Activated naive CD8-positive, alpha-beta T cell treated with anti-CD3 and anti-CD28 coated beads, Interleukin-2, amount 50 U/mL, for 24 hours (primary cell): Measurements from ENCODE around the gene FASTKD2.

Experiments
- ATAC-seq: fragments of 150-1000 bp; cut with Tn5 transposase; one replicate; pipeline ENCODE4 v1.10.0; 2021
- DNase-seq: peaks from one replicate; pipeline ENCODE4 v3.0.0; 2021
- H3K27ac Mint-ChIP-seq: one replicate; pipeline ENCODE4 v1.8.0; 2021; ENCODE audit warnings: mild to moderate bottlenecking, mixed read lengths
- H3K27me3 Mint-ChIP-seq: one replicate; pipeline ENCODE4 v1.8.0; 2021; ENCODE audit warnings: mixed read lengths
- H3K36me3 Mint-ChIP-seq: one replicate; pipeline ENCODE4 v1.8.0; 2021; ENCODE audit warnings: low read depth, mixed read lengths
- H3K4me1 Mint-ChIP-seq: one replicate; pipeline ENCODE4 v1.8.0; 2021; ENCODE audit warnings: mixed read lengths
- H3K4me3 Mint-ChIP-seq: one replicate; pipeline ENCODE4 v1.8.0; 2021; ENCODE audit warnings: mild to moderate bottlenecking, moderate library complexity, mixed read lengths
- H3K9me3 Mint-ChIP-seq: one replicate; pipeline ENCODE4 v1.8.0; 2021; ENCODE audit warnings: mixed read lengths

The FASTKD2 gene

DNA sequence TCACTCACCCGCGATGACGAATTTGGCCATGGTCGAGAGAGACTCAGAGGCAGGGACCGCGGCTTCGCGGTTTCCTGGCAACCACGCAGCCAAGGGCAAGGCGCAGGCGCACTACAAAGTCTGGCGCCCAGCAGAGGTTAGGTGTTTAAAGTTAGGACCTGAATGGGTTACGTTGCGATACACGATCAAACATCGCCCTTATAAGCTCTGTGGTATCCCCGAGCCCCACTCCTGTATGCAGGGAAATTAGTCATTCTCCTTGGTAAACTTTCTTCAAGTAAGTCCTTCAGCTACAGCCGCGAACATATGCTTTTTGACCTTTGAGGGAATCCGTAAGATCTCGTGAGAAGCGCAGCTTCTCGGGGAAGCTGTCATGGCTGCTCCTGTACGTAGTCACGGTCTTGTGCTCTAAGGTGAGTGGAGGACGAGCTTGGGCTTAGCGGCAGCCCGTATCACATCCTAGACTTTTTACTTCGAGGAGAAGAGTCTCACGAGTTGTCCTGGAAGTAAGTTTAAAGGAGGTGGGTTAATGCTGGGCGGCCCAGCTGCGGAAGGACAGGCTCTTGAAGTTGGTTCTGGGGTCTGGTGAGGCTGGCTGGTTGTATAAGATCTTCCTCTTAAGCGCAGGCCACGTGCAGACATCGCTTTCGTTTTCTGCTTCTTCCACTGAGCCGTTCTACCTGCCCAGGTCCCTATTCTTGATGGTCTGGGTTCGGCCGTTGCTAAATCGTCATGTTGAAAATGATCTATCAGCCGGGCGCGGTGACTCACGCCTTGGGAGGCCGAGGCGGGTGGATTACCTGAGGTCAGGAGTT, at the start of gene FASTKD2, which contains the start of gene MDH1B:
TSS of gene FASTKD2 (plus strand) at position 365 of the 815 bp plus-strand sequence. CDS start 1,088 bp downstream, outside the sequence.
TSS of gene MDH1B (minus strand) at position 87 of the 815 bp plus-strand sequence. CDS start at position 30, 57 bp downstream.
- H3K27ac Mint-ChIP-seq, result peak within 1 kb of the TSS; percentile 98
- peaks cover 9% of the 10 kb centered on the region for H3K27me3 Mint-ChIP-seq
- H3K36me3 Mint-ChIP-seq, result peaks cover 27% of the 10 kb centered on the region
- peak within 1 kb of the TSS; percentile 95 for H3K4me3 Mint-ChIP-seq
- ATAC-seq, result peak; percentile 87
- DNase-seq, result peak; percentile 87
- peaks cover 39% of the 10 kb centered on the region for H3K4me1 Mint-ChIP-seq
- no peaks in the 10 kb centered on the region for H3K9me3 Mint-ChIP-seq

DNA sequence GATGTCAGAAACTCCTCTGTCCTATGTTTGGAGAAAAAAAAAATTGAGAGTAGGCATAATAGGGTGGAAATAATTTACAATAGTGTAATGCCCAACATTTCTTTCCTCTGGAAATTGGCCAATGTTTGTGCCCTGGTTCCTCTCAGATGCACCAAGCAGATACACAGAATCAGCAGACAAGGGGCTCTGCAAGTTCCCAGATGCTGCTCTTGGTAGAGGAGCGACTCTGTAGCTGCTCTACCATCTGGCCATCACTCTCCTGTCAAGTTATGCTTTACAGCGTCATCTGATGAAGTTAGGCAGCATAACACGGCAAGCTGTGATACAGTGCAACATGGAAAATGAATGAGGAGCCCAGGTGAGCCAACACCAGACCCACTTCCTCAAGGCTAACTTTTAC, 48.8 kb upstream of the FASTKD2 start:
- Mint-ChIP-seq H3K4me3 (no peak overlapping the region), H3K27ac (no peak overlapping the region)
- no peak for ATAC-seq

DNA sequence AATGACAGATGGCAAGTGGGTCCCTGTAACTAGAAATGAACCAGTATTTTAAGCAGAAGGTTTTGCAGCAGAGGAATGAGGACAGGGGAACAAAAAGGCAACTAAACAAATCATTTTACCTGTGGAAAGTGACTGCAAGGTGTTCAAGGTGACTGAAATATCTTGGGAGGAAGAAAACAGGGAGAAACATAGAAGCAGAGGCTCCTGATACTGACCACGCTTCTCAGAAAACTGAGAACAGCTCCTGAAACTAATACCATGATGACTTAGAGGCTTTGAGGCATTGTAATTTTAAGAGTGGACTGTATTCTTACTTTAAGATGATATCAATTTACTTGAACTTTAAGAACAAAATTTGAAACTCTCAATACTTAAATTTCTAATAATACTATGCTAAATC, 47.1 kb upstream of the FASTKD2 start, which contains the start of gene DYTN:
TSS of gene DYTN (minus strand) at position 101 of the 400 bp plus-strand sequence. CDS start 117 bp downstream, outside the sequence.
- ATAC-seq (no peak), DNase-seq (no peak)
- Mint-ChIP-seq H3K36me3 (no peaks in the 10 kb centered on the region), H3K4me1 (peaks cover 4% of the 10 kb centered on the region), H3K27ac (no peak within 1 kb of the TSS), H3K9me3 (peaks cover 6% of the 10 kb centered on the region), H3K27me3 (peaks cover 28% of the 10 kb centered on the region), H3K4me3 (no peak within 1 kb of the TSS)

More for the DNA sequence above, 48.8 kb upstream of the FASTKD2 start:
- peaks cover 4% of the 10 kb centered on the region for H3K4me1 Mint-ChIP-seq
- H3K9me3 Mint-ChIP-seq, result no peaks in the 10 kb centered on the region
- no peaks in the 10 kb centered on the region for H3K36me3 Mint-ChIP-seq
- H3K27me3 Mint-ChIP-seq, result peaks cover 20% of the 10 kb centered on the region
- no peak for DNase-seq

DNA sequence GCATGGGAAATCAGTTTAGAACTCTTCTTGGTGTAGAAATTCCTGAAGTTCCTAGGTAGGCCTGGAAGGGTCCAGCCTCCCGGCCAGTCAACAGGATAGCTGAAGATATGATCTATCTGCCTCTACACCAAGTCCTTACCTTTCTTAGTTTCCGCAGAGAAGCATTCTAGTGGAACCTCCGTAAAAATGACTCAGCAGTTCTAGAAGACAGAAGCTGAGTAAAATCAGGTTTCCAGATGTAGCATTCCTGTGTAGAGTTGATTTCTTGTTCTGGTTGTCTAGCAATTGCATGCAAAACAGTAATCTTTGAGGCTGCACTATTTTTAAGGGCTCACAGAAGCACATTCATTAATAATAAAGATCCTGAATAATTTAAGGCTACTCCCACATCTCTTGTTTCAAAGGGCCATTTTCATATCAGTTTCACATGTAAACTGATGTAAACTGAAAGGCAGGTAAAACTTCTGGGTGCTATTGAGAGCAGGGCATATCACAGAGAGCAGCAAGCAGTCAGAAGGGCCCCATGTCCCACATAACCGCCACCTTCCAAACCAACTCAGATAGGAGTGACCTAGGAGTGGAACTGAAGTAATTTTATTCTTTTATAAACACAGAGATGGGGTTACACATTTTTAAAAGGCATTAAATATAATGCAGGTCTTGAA, 44.0 kb upstream of the FASTKD2 start:
- Mint-ChIP-seq H3K4me1 (no peaks in the 10 kb centered on the region), H3K27me3 (peaks cover 36% of the 10 kb centered on the region), H3K4me3 (no peak overlapping the region), H3K27ac (no peak overlapping the region), H3K9me3 (peaks cover 6% of the 10 kb centered on the region), H3K36me3 (no peaks in the 10 kb centered on the region)
- ATAC-seq (no peak), DNase-seq (no peak)

DNA sequence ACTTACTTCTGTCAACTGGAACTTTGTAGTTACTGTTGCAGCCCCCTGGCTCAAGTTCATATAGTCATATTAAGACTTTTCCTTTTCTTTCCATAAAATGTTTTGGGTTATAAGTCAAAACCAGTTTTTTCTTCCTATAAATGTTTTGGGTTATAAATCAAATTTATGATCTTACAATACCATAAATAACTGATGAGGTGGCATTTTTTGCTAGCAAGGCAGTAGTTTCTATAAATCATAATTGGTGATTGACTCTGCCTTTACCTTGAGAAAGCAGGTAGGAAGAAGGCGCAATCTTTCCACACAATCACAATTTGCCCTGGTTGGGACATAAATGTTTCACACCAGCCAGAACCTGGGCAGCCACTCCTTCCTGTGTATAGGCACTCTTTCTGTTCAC, 42.1 kb upstream of the FASTKD2 start:
- Mint-ChIP-seq H3K36me3 (no peaks in the 10 kb centered on the region), H3K4me1 (peaks cover 4% of the 10 kb centered on the region), H3K4me3 (no peak overlapping the region), H3K27ac (no peak overlapping the region), H3K27me3 (peaks cover 40% of the 10 kb centered on the region), H3K9me3 (peaks cover 6% of the 10 kb centered on the region)
- DNase-seq, result no peak
- ATAC-seq, result no peak

DNA sequence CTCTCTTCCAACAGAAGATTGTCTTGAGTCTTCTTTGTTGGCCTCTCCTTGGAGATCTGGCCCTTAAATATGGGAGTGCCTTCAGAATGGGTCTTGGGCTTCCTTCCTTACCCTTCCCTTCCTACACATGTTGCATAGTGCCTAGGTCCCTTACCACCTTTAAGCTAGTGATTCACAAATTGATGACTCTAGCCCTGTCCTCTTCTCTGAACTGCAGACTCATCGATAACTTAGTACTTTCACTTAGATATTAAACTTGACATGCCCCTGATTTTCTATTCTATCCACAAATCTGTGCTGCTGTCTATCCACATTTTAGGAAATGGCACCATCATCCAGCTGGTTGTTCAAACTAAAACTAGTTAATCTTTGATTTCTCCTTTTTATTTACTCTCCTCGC, 38.1 kb upstream of the FASTKD2 start:
- Mint-ChIP-seq H3K9me3 (peaks cover 1% of the 10 kb centered on the region), H3K4me1 (peaks cover 8% of the 10 kb centered on the region), H3K4me3 (no peak overlapping the region), H3K27me3 (peaks cover 37% of the 10 kb centered on the region), H3K27ac (no peak overlapping the region), H3K36me3 (no peaks in the 10 kb centered on the region)
- no peak for ATAC-seq
- DNase-seq, result no peak

DNA sequence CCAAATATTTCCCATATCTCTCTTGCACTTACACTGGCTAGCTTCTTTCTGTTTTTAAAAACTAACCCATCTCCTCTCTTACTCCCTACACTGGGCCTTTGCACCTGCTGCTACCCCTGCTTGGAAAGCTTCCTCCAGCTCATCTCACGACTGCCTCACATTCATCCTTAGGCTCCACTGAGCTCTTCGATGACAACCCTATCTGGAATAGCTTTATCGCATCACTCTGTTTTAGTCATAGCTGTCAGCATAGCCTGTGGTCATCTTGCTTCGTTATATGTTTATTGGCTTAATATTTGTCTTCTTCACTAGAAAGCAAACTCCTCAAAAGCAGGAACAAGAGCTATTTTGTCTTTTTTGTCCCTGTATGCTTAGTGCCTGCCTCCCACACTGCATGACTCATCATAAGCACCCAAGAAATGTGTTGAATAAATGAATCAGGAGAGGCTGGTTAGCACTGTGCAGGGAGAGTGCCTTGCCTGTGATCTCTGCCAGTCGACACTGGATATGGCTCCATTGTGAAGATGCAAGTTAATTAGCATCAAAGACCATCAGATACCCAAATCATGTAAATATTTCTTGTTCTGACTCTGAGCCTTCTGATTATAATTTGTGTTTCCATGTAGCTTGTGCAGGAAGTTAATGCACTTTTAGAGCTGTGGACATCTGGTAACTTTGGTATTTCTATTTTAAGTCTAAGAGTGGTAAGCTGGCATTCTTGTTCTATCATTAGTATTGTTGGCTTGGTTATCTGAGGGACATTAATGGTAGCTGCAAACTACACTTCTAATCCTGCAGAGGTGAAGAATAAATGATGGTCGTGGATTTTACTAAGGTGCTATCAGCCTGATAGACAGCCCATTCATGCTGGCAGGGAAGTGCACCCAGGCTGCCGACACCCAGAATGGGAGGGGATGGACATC, 36.9 kb upstream of the FASTKD2 start:
- no peaks in the 10 kb centered on the region for H3K36me3 Mint-ChIP-seq
- ATAC-seq (peak; percentile 94), DNase-seq (no peak)
- H3K9me3 Mint-ChIP-seq, result no peaks in the 10 kb centered on the region
- no peak overlapping the region for H3K27ac Mint-ChIP-seq
- H3K4me3 Mint-ChIP-seq, result no peak overlapping the region
- H3K4me1 Mint-ChIP-seq, result peaks cover 8% of the 10 kb centered on the region
- H3K27me3 Mint-ChIP-seq, result peaks cover 33% of the 10 kb centered on the region

DNA sequence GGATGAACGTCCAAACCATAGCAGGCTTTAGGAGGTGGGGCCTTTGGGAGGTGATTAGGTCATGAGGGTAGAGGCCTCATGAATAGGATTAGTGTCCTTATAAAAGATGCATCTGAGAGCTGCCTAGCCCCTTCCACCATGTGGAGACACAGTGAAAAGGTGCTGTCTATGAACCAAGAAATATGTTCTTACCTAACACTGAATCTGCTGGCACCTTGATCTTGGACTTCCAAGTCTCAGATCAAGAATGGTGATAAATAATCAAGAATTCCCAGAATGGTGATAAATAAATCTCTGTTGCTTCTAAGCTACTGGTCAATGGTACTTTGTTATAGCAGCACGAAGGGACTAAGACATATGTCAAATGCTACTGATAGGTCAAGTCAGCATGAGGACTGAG, 32.1 kb upstream of the FASTKD2 start:
- Mint-ChIP-seq H3K9me3 (no peaks in the 10 kb centered on the region), H3K4me3 (no peak overlapping the region), H3K27me3 (peaks cover 19% of the 10 kb centered on the region), H3K27ac (no peak overlapping the region), H3K4me1 (peaks cover 8% of the 10 kb centered on the region), H3K36me3 (no peaks in the 10 kb centered on the region)
- ATAC-seq, result no peak
- no peak for DNase-seq

DNA sequence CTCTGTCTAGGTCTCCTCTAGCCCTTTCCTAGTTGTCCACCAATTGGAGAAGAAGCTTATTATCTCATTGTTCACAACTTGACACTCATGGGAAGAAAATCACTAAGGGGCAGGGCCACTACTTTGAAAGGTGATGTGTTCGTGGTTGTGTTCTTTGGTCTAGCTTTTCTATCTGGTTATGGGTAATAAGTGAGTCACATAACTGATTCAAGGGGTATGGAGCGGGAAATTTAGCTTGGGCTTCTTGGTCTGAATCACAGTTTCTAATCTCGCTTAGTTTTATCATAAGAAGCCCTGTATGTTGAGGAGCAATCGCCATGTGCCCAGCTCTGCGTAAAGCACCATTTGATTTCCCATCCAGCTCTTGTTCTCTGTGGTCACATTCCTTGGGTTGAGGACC, 28.5 kb upstream of the FASTKD2 start:
- peak; percentile 94 for ATAC-seq

DNA sequence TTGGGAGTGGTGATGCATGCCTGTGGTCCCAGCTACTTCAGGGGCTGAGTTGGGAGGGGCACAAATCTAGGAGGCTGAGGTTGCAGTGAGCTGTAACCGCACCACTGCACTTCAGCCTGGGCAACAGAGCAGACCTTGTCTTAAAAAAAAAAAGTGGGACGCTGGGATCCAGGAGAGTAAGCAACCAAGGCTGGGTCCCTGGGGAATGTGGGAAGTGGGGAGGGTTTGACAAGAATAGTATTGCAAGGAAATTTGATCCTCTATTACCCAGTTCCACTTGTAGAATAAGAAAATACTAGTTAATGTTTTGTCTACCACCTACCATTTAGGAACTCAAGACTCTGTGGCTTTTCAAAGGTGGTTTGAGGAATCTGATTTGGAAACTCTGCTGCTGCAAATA, 26.1 kb upstream of the FASTKD2 start:
- ATAC-seq (no peak), DNase-seq (no peak)
- H3K4me1 Mint-ChIP-seq, result peaks cover 4% of the 10 kb centered on the region
- peaks cover 14% of the 10 kb centered on the region for H3K27me3 Mint-ChIP-seq
- H3K4me3 Mint-ChIP-seq, result no peak overlapping the region
- no peaks in the 10 kb centered on the region for H3K36me3 Mint-ChIP-seq
- H3K27ac Mint-ChIP-seq, result no peak overlapping the region
- H3K9me3 Mint-ChIP-seq, result no peaks in the 10 kb centered on the region

More for the DNA sequence above, 28.5 kb upstream of the FASTKD2 start:
- Mint-ChIP-seq H3K9me3 (no peaks in the 10 kb centered on the region), H3K27ac (no peak overlapping the region), H3K4me1 (peaks cover 4% of the 10 kb centered on the region), H3K27me3 (peaks cover 9% of the 10 kb centered on the region), H3K36me3 (no peaks in the 10 kb centered on the region), H3K4me3 (no peak overlapping the region)
- no peak for DNase-seq

DNA sequence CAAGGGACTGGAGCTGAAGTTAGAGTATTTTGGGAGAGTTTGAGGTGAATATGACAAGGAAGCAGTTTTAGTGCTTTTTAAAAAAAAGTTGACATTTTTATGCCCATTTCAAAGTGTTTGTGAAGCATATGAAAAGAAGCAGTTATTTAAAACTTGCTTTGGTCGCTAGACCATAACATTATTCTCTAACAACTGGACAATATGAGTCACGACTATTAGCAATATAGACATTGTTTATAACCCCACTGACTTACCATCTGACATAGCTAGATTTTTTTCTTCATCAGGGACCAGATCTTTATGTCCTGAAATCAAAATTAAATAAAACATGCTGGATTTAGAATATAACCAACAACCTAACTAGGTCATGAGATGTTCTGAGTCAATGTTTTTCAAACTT, 24.6 kb upstream of the FASTKD2 start:
- Mint-ChIP-seq H3K36me3 (no peaks in the 10 kb centered on the region), H3K27me3 (peaks cover 16% of the 10 kb centered on the region), H3K4me1 (peaks cover 4% of the 10 kb centered on the region), H3K27ac (no peak overlapping the region), H3K9me3 (no peaks in the 10 kb centered on the region), H3K4me3 (no peak overlapping the region)
- DNase-seq (no peak), ATAC-seq (no peak)

DNA sequence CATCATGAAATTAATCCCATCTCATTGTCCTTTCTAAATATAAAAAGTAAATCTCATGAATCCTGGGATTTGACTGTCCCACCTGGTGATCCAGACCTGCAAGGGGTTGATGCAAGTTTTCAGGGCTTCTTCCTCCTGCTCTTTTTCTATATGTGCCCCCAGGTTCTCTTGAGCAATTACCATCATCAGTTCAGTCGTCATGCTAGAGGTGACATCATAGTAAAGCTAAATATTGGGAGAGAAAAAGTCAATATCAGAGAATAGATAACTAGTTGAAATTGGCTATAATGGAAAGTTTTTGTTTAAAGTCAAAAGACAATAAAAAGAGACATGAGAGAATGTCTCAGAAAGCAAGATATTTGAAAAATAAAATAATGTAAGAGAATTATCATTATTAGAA, 8.6 kb upstream of the FASTKD2 start:
- no peaks in the 10 kb centered on the region for H3K9me3 Mint-ChIP-seq
- H3K27me3 Mint-ChIP-seq, result peaks cover 18% of the 10 kb centered on the region
- H3K27ac Mint-ChIP-seq, result no peak overlapping the region
- H3K36me3 Mint-ChIP-seq, result no peaks in the 10 kb centered on the region
- no peak for DNase-seq
- H3K4me3 Mint-ChIP-seq, result no peak overlapping the region
- no peak for ATAC-seq
- no peaks in the 10 kb centered on the region for H3K4me1 Mint-ChIP-seq

DNA sequence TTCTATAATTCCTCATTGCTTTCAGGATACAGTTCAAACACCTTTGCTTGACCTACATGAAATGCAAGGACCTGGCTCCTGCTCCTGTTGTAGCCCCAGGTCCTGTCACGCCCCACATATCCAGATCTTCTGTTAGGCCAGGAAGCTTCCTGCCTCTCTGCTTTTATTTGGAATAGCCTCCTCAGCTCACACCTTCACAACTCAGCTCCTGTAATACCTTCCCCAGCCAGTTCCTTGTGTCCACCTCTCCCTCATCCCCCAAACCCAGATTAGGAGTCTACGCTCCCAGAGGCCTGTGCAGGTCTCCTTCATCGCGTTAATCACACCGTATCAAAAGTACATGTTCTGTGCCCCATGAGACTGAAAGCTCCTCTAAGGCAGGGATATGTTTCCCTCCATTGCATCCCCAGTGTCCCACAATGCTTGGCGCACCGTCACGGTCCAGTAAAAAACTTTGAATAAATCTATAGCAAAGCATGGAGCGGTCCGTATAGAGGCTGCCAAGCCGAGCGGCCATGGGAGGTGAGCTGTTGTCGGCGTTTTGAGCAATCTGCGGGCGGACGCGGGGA, 649 bp upstream of the FASTKD2 start:
- Mint-ChIP-seq H3K4me3 (peak overlapping the region; percentile 95), H3K36me3 (peaks cover 23% of the 10 kb centered on the region), H3K4me1 (peaks cover 39% of the 10 kb centered on the region), H3K27ac (peak overlapping the region; percentile 98), H3K9me3 (no peaks in the 10 kb centered on the region), H3K27me3 (peaks cover 9% of the 10 kb centered on the region)
- DNase-seq (no peak), ATAC-seq (no peak)
